ENCODE data around the gene TMEM9.

Gene TMEM9

DNA sequence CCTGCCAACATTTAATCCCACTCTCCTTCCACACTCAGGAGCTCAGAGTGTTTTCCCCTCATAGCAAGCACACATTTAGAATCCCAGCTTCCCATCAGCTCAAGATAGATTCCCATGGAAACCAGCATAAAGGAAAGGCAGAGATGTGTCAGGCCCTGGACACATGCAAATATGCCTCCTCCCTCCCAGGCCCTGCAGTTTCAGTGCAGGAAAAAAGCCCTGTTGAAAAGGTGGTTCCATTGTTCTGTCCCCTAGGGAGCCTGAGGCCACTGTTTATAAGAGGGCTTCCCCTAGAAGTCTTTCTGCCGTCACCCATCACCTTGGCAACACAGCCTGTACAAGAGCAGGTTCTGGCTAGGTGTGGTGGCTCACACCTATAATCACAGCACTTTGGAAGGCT lies 45.7 kb downstream of the TMEM9 start:
- DNase-seq (ENCODE audit: low spot score) = no peak

DNA sequence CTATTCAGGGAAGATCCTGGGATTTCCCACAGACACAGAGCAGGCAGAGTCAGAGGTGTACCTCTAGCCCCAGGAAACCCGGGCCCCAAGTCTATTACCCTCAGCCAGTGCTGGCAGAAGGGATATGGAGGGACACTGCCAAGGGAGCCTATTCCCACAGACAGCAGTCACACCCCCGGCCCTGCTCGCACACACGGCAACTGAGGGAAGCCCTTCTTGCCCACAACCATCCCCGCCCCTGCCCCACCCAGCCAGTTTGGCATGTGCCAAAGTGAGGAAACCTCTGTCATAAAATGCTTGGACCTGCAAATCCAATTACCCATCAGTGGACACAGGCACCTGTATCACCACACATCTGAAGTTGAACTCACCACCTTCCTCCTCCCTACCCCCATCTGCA lies 48.6 kb downstream of the TMEM9 start:
- no peak for DNase-seq (ENCODE audit: low spot score)

DNA sequence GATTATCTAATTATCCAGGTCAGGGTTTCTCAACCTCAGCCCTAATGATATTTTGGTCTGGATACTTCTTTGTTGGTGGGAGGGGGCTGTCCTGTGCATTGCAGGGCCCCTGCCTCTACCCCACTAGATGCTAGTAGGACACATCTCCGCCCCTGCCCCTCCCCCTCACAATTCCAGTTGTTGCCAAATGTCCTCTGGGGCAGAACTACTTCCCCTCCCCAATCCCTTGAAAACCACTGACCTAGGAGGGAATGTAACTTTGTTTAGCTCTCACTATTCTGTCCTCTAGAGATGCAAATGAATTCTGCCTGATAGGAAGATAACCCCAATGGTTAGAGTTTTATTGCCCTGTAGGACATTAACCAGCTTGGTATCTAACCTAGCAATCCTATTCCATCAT lies 50.1 kb downstream of the TMEM9 start:
- DNase-seq (ENCODE audit: low spot score) = no peak

DNA sequence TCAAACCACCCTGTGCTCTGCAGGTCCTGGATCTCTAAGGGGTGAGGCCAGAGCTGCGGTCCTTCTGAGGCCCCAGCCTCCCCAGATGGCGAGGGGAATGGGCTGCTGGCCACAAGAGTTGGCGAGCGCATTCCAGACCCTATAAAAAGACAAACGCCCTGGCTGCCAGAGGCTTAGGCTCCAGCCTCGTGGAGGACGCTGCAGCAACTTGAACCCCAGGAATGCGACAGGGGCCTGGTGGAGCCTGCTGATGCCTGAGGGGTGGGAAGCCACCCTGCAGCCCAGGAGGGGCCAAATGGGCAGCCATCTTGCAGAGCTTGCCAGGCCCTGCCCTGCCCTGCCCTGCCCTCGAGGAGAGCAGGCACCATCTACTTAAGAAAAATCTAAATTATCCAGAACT lies 50.6 kb downstream of the TMEM9 start:
- no peak for DNase-seq (ENCODE audit: low spot score)

DNA sequence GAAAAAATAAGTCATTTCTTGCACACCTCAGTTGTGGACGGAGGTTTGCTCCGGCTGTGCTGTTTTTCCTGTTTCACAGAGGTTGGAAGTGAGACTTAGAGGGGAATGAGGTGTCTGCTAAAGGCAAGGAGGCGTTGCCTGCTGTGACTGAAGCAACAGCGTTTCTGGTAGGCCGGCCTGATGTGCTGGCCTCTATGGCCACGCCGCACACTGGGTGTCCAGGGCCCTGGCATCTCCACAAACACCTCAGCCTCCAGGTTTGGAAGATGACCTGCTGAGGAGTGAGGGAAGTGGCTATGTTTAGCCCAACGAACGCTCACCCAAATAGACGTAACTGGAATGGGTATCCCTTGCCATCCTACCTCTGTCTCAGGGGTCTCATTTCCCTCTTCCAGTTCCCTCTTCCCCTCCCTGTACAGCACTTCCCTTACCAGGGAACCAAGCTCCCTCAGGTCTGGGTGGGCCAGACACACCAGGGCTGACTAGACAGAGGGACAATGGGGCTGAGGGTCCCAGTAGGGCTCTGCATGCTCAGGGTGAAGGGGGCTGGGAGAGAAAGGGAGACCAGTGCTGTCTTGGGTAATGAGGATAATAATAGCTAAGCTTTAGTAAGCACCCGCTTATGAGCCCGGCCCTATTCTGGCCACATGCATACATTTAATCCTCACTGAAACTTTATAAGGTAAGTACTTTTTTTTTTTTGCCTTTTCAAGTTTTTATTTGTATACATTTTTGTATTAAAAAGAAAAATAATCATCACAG lies 53.9 kb downstream of the TMEM9 start:
- no peak for DNase-seq (ENCODE audit: low spot score)

DNA sequence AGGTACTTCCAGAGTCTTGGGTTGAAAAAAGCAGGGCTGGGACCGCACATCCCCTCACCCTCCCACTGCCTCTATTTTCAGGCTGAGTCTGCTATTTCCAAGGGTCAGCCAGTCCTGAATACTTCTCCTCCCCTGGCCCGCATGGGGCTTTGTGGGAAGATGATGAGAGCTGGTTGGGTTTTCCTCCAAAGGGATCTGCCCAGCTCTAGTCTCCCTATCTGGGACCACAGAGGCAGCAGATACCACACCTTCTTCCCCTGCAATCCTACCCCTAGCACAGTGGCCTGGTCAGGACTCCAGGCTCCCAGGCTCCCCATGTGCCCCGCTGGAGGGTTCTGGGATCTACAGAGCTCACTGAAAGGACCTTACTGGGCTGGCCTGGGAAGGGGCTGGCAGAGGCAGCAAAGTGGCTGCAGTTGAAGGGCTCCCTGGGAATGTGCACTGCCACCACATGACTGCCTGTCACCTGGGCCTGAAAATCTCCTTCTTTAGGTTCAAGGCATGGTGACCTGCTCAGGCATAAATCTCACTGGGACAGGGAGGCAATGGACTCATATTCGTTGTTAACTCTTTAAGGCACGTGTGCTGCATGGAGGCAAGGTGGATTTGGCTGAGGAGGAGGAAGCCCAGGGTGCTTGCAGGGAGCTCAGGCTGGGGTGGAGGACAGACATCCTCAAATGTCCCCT lies 55.1 kb downstream of the TMEM9 start:
- no peak for DNase-seq (ENCODE audit: low spot score)

DNA sequence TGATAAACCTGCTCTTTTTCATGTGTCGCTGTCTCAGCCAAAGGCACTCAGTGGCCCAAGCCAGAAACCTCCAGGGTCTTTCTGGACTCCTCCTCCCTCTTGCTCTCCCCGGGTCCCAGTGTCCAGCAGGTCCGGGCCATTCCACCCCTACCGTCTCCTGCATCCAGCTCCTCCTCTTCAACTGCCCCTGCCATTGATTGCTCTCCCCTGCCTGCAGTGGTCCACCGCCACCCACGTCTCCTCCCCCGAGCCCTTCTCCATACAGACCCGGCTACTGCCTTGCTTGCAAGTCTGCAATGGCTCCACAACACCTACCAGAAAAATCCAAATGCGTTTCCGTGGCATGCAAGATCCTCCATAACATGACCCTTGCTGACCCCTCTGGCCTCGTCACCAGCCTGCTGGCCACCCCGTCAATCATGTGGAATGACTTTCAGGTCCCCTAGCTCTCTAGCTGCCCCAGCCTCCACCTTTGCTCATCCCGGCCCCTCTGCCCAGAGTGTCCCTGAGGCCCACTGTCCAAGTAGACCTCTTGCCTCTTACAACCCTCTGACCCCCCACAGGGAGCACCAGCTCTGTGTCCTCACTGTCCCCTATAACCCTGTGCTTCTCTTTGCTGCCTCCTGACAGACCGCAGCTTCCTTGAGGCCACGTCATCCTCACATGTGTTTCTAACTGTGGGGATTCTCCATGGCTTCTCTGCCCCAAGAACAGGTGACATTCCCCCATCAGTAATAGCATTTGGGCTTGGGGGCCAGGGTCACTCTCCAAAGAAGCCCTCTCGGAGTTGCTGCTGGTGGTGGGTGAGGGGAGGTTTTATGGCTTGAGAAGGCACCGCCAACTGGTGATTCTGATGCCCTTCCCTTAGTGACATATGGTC lies 57.1 kb downstream of the TMEM9 start:
- no peak for DNase-seq (ENCODE audit: low spot score)

DNA sequence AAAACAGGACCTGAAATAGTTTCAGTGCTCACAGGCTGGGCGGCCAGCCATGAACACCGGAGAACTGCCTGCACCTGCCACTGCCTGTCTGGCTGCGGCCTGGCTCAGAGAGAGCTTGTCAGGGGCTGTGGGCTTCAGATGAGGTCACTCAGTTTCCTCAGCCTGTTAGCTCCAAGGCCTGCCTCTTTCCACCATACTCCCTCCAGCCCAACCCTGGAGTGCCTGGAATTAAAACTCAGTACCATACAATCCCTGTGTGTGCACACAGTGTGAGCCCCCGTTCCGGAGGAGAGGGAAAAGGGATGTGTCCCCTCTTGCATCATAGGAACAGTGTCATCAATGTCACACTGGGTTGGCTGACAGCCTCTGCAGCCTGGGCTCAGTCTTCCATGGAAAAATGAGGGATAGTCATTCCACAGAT lies 58.2 kb downstream of the TMEM9 start:
- no peak for DNase-seq (ENCODE audit: low spot score)

DNA sequence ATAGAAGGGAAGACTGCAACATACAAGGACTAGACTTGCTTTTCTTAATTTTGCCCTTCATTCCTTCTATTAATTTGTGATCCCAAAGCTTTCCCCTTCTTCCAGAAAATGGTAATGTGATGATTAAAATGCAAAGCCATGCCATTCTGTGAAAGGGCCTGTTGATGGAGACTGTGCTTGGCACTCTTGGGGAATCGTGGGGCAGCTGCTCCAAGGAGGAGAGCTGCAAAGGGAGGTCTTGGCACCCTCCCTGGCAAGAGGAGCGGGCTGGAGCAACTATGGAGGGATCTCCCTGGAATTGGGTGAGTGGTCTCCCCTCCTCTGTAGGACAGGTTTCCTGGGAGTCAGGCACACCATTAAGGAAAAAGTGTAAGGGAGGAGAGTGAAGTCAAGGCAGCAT lies 58.7 kb downstream of the TMEM9 start:
- DNase-seq (ENCODE audit: low spot score) = no peak

DNA sequence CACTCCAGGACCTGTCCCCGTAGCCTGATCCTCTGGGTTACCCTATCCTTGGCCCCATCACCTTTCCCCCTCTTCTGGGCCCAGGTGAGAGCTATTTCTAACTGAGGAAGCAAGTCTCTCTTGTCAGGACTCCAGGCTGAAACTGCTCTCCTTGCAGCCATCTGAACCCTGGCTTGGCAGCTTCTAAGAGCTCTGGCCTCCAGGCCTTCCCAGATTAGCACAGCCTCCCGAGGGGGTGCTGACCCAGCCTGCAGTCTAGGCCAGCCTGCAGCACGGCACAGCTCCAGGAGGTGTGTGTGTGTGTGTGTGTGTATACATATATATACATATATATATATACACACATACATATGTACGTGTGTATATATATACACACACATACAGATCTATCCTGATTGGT lies 59.4 kb downstream of the TMEM9 start:
- no peak for DNase-seq (ENCODE audit: low spot score)

DNA sequence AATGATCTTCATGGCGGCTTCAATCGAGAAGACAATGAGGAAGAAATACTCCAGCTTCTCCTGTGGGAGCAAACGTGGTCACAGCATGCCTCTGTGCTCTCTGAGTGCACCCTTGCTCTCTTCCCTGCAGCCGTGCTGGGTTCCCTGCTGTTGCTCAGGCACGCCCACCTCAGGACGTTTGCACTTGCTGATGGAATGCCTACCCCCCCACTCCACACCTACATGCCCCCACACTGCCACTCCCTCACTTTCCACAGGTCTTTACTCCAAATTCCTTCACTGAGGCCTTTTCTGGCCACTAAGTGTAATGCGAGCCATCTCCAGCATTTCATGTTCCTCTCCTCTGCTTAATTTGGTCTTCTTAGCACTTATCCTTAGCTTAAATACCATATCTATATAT lies 60.3 kb downstream of the TMEM9 start:
- no peak for DNase-seq (ENCODE audit: low spot score)

DNA sequence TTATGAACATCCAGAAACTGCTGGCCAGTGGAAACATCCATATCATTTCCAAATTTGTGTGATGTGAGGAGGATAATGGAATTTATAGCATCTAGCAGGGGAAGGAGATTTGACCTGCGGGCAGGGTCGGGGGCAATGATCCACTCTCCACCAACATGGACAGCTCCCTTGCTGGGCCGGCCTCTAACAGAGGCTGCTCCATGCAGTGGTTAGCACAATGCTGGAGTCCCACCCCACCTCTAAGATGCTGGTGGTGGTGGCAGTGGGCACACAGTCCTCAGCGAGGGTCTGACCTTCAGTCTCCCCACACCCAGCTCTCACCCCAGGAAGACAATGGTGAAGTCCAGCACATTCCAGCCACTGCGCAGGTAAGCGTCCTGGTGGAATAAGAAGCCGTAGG lies 60.7 kb downstream of the TMEM9 start:
- DNase-seq (ENCODE audit: low spot score) = no peak

DNA sequence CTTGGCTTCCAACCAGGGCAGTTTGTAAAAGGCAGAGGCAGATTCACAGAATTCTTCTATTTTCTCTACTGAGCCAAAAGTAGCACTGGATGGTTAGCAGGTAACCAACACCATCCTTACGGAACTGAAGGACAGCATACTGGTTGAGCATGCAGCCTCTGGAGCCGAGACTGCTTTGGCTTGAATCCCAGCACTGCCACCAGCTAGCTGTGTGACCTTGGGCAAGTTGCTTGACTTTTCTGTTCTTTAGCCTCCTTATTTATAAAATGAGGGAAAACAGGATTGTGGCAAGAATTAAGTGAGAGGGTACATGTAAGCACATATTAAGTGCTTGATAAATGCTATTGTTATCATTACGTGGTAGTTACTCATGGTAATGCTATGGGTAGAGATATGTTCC lies 61.5 kb downstream of the TMEM9 start:
- DNase-seq (ENCODE audit: low spot score) = no peak

DNA sequence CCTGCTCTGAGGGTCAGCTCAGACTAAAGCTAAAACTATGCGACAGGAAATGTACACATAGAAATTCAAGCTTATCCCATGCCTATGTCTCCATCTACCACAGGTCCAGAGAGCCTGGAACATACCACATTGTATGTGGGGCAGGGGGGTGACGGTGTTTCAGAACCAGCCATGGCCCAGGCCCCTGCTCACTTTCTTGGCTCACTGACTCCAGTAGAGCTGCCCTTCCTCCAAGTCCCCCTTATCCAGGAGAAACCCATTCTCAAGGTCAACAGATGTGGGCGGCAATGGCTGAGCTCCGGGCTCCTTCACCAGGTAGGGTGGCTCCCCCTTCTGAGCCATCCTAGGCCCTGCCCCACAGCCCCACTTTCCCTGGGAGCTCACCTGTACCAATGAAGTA lies 63.0 kb downstream of the TMEM9 start:
- DNase-seq (ENCODE audit: low spot score) = no peak

DNA sequence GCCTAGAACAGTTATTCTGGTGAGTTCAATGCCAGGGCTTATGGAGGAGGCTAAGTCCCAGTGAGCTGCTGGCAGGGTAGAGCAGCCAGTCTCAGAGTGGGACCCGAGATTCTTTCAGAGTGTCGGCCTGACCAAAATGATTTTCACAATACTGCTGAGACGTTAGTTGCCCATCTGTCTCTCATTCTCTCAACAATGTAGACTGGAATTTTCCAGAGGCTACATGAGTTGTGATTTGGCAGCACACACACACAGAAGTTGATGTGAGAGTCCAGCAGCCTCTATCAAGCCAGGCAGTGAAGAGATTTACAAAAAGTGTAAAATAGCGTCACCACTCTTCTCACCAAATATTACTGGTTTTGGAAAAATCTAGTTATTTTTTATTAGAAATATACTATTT lies 63.7 kb downstream of the TMEM9 start:
- no peak for DNase-seq (ENCODE audit: low spot score)

DNA sequence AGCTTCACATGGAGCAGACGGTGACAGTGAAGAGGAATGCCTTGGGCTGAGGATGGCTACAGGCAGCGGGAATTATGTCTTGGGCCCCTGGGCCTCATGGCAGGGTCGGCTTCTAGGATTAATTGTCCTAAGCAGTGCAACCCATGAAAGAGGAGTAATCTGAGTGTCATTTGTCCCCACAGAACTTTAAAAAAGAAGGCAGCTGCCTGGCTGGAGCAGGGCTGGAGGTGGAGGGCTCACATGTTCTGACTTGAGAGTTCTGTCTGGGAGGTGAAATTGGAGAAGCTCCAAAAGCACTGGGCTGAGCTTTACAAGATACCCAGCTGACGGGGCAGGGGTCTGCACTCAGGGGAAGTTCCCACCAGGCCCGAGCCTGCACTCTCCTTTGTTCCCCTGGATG lies 64.7 kb downstream of the TMEM9 start:
- DNase-seq (ENCODE audit: low spot score) = no peak

DNA sequence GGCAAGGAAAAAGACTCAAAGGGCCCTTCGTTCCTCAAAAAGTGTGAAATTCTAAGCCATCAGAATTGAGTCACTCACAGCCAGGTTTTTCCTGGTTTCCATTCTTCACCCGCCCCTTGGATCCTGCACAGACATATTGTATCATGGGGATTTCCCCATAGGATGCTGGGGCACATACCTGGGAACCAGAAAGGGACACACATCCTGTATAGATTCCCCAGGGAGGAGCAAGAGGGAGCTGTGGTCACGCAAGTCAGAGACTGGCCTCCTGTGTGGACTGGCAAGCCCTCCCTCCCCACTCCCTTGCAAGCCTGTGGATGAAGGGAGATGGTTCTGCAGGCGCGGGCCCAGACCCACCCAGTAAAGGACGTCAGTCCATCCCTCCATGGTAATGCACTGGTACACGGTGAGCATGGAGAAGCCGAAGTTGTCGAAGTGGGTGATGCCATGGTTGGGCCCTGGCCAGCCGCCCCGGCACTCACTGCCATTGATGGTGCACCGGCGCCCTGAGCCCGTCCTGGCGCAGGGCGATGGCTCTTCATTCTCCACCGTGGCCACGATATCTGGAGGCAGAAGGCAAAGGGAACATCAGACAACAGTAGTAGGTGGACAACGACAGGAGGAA lies 65.3 kb downstream of the TMEM9 start:
- no peak for DNase-seq (ENCODE audit: low spot score)

DNA sequence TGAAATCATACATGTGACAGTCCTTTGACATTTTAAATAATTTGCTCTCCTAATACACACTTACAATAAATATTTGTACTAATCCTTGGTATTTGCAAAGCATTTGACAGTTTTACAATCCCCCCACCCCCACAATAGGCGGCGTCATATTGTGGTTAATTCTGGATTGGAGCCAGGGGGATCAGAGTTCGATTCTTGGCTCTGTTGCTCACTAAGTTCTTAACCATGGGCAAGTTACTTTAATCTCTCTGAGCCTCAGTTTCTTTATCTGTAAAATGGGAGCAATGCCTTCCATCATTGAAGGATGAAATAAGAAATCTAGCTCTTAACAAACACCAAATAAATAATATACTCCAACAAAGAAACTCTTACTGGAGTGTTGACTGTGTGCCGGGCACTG lies 65.9 kb downstream of the TMEM9 start:
- DNase-seq (ENCODE audit: low spot score) = no peak

DNA sequence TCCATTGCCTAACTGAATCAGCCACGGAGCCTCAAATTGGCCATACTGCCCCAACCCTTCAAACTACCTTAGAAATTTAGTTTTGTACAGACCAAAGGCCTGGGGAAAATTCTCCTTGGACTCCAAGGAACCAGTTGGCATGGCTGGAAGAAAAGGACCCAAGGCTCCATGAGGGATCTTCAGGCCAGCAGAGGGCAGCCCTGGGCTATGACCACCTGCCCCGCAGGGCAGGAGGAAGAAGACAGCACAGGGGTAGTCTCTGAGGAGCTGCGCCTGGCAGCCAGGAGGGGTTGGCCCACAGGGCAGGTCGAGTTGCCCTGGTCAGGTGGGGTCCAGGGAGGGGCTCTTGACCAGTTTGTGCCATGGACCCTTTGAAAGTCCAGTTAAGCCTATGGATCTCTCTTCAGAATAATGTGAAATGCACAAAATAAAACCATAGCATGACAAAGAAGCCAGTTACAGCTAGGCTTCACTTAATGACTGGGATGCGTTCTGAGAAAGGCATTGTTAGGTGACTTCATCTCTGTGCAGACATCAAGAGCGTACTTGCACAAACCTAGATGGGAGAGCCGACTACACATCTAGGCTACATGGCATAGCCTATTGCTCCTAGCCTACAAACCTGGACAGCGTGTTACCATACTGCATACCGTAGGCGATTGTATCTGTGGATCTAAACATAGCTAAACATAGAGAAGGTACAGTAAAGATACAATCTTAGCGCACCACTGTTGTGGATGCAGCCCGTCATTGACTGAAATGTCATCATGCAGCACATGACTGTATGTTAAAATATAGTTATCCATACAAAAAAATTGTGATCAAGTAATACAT lies 68.2 kb downstream of the TMEM9 start:
- DNase-seq (ENCODE audit: low spot score) = no peak
